OCI-LY1 (cell line): ENCODE data around the gene ZRANB2.

Experiments
- H2AFZ ChIP-seq: fragments of 200-600 bp; sonication (generic), shearing (Covaris generic); 2 replicates; pipeline ENCODE4 v1.6.0; 2014; ENCODE audit warnings: antibody characterized with exemption, mild to moderate bottlenecking, low read length
- H3F3A ChIP-seq: fragments of 200-600 bp; sonication (generic), shearing (Covaris generic); 2 replicates; pipeline ENCODE4 v1.6.0; 2014; ENCODE audit warnings: mild to moderate bottlenecking, antibody characterized with exemption, low read length, moderate library complexity; ENCODE audit not compliant: insufficient read depth
- H3K27ac ChIP-seq: fragments of 200-600 bp; sonication (generic); 2 replicates; pipeline ENCODE4 v1.5.1; 2014; ENCODE audit warnings: low read length, mixed run types, mild to moderate bottlenecking, low read depth; ENCODE audit not compliant: poor library complexity, severe bottlenecking
- H3K27me3 ChIP-seq: fragments of 200-600 bp; sonication (generic); 2 replicates; pipeline ENCODE4 v1.6.0; 2014; ENCODE audit warnings: antibody characterized with exemption, mild to moderate bottlenecking, low read length, moderate library complexity; ENCODE audit not compliant: insufficient read depth
- H3K36me3 ChIP-seq: fragments of 200-600 bp; sonication (generic); 2 replicates; pipeline ENCODE4 v1.6.1; 2014; ENCODE audit warnings: mild to moderate bottlenecking, antibody characterized with exemption, low read length, moderate library complexity, mixed read lengths; ENCODE audit not compliant: insufficient read depth
- H3K4me1 ChIP-seq: fragments of 200-600 bp; sonication (generic); 2 replicates; pipeline ENCODE4 v1.5.1; 2014; ENCODE audit warnings: mild to moderate bottlenecking, low read length, moderate library complexity; ENCODE audit not compliant: insufficient read depth, severe bottlenecking
- H3K4me2 ChIP-seq: fragments of 200-600 bp; sonication (generic), shearing (Covaris generic); 2 replicates; pipeline ENCODE4 v1.6.1; 2014; ENCODE audit warnings: low read length
- H3K4me3 ChIP-seq: fragments of 200-600 bp; sonication (generic); 2 replicates; pipeline ENCODE4 v1.5.1; 2014; ENCODE audit warnings: low read length, low read depth, mild to moderate bottlenecking, mixed read lengths; ENCODE audit not compliant: poor library complexity, severe bottlenecking
- H3K79me2 ChIP-seq: fragments of 200-600 bp; shearing (Covaris generic); 2 replicates; pipeline ENCODE4 v1.6.1; 2016; ENCODE audit warnings: mixed run types, low read length, mixed read lengths; ENCODE audit not compliant: insufficient read depth
- H3K9ac ChIP-seq: fragments of 200-600 bp; sonication (generic), shearing (Covaris generic); 2 replicates; pipeline ENCODE4 v1.6.1; 2014; ENCODE audit warnings: mild to moderate bottlenecking, low read length, mixed read lengths
- H3K9me2 ChIP-seq: fragments of 200-600 bp; sonication (generic), shearing (Covaris generic); 2 replicates; pipeline ENCODE4 v1.6.1; 2014; ENCODE audit warnings: low read depth, mild to moderate bottlenecking, low read length, mixed read lengths
- H3K9me3 ChIP-seq: fragments of 200-600 bp; shearing (Covaris generic); 2 replicates; pipeline ENCODE4 v1.6.1; 2014; ENCODE audit warnings: low read length, mixed read lengths
- H4K20me1 ChIP-seq: fragments of 200-600 bp; sonication (generic), shearing (Covaris generic); 2 replicates; pipeline ENCODE4 v1.6.0; 2016; ENCODE audit warnings: mild to moderate bottlenecking, low read length; ENCODE audit not compliant: insufficient read depth
- CTCF ChIP-seq: fragments of 200-600 bp; sonication (generic), shearing (Covaris generic); IDR thresholded peaks from 2 replicates; pipeline ENCODE4 v1.5.1; 2017; ENCODE audit warnings: mild to moderate bottlenecking, antibody characterized with exemption, low read length, moderate library complexity, mixed read lengths
- EZH2 ChIP-seq: fragments of 200-600 bp; sonication (generic), shearing (Covaris generic); IDR thresholded peaks from 2 replicates; pipeline ENCODE4 v1.8.0; 2017; ENCODE audit warnings: borderline replicate concordance, mixed run types, mild to moderate bottlenecking, antibody characterized with exemption, low read length, moderate library complexity, mixed read lengths

The ZRANB2 gene

GRCh38 chr1:71116729-71117128 is 35.9 kb upstream of the ZRANB2 start:
- Histone ChIP-seq H3K9ac (no peak overlapping the region), H3K4me1 (no peaks in the 10 kb centered on the region), H3K79me2 (no peaks in the 10 kb centered on the region), H2AFZ (no peak overlapping the region), H4K20me1 (no peaks in the 10 kb centered on the region), H3K9me3 (no peaks in the 10 kb centered on the region), H3K27ac (no peak overlapping the region), H3K27me3 (no peaks in the 10 kb centered on the region), H3K9me2 (no peaks in the 10 kb centered on the region), H3K36me3 (no peaks in the 10 kb centered on the region), H3K4me2 (no peak overlapping the region), H3K4me3 (no peak overlapping the region), H3F3A (no peaks in the 10 kb centered on the region)
- TF ChIP-seq CTCF: no peak
- TF ChIP-seq EZH2: no peak

GRCh38 chr1:71106658-71107322 is 26.0 kb upstream of the ZRANB2 start:
- H3K27me3 ChIP-seq: no peaks in the 10 kb centered on the region
- no peaks in the 10 kb centered on the region for H4K20me1 ChIP-seq
- H2AFZ ChIP-seq: no peak overlapping the region
- H3K4me1 ChIP-seq: no peaks in the 10 kb centered on the region
- TF ChIP-seq EZH2: no peak
- no peaks in the 10 kb centered on the region for H3K36me3 ChIP-seq
- no peaks in the 10 kb centered on the region for H3K9me3 ChIP-seq
- no peaks in the 10 kb centered on the region for H3K9me2 ChIP-seq
- H3K27ac ChIP-seq: no peak overlapping the region
- no peak overlapping the region for H3K9ac ChIP-seq
- H3K79me2 ChIP-seq: no peaks in the 10 kb centered on the region
- no peaks in the 10 kb centered on the region for H3F3A ChIP-seq
- no peak overlapping the region for H3K4me3 ChIP-seq
- no peak overlapping the region for H3K4me2 ChIP-seq

GRCh38 chr1:71104417-71104816 is 23.6 kb upstream of the ZRANB2 start:
- no peaks in the 10 kb centered on the region for H4K20me1 ChIP-seq
- H2AFZ ChIP-seq: no peak overlapping the region

More at GRCh38 chr1:71104417-71104816, 23.6 kb upstream of the ZRANB2 start:
- Histone ChIP-seq H3K27me3 (no peaks in the 10 kb centered on the region), H3K9me3 (no peaks in the 10 kb centered on the region), H3K9ac (no peak overlapping the region), H3K9me2 (no peaks in the 10 kb centered on the region), H3K4me2 (no peak overlapping the region), H3K79me2 (no peaks in the 10 kb centered on the region), H3K36me3 (no peaks in the 10 kb centered on the region), H3K4me1 (no peaks in the 10 kb centered on the region), H3K4me3 (no peak overlapping the region), H3K27ac (no peak overlapping the region), H3F3A (no peaks in the 10 kb centered on the region)
- TF ChIP-seq EZH2 (no peak), CTCF (no peak)
